ENCODE data around the gene LMNA. TPM values are rescaled to one million over a fixed set of nuclear protein-coding genes. Genes with fewer than 3 reads are reported as not detected.
"Not testable (repeated sequence)": the region's sequence is repeated elsewhere in the genome, so short reads cannot be mapped to it uniquely, and the experiment has no call there.

The LMNA gene
- total RNA-seq, 1 donor from 2014 or later = 235 TPM

DNA sequence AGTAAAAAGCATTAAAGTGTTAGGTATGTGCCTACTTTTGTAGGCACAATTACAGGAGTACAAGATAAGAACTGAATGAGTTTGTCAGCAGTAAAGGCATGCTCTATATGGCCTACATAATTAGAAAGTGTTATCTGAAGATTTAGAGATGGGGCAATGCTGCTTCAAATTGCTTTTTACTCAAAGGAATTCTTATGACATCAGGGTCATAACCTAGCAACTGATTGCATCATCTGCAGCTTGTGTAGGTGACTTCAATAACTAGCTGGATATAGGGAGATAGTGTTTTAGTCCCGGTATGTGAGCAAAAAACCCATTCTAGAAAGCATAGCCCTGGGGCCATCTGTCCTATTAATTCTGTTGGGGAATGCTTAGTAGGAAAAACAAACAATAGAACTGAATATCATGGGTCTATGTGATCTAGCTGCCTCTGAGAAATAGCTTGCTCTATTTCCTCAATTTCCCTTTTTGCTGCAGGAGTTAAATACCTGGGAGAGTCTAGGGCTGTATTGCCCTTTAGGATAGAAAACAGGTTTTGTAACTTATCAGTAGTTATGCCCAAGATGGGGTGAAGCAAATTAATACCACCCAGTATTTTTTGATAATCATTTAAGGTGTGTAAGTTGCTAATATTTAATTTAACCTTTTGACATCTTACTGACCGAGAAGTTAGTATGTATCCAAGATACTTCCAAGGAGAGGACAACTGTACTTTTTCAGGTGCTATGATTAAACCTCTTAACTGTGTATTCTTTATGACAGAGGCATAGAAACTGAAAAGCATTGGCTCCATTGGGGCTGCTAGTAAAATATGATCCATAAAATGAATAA lies 72.1 kb downstream of the LMNA start:
- H3K27ac ChIP-seq; intact Hi-C loops (cut with DNase I); ATAC-seq; DNase-seq; H3K27me3 ChIP-seq; H3K4me1 ChIP-seq; H3K4me3 ChIP-seq; H3K36me3 ChIP-seq; H3K9me3 ChIP-seq: not testable (repeated sequence)

Other genes starting within 250 kb of the LMNA start
- gene RIT1, start 203.4 kb upstream of the LMNA start, total RNA-seq = 49.9 TPM
- gene KHDC4, start 180.3 kb upstream of the LMNA start, total RNA-seq = 40.1 TPM
- not detected for gene RXFP4, start 173.1 kb upstream of the LMNA start, total RNA-seq
- gene ARHGEF2, start 136.2 kb upstream of the LMNA start, total RNA-seq = 220 TPM
- gene SSR2, start 93.8 kb upstream of the LMNA start, total RNA-seq = 231 TPM
- gene UBQLN4, start 60.9 kb upstream of the LMNA start, total RNA-seq = 37.0 TPM
- 49.7 TPM for gene LAMTOR2, start 59.9 kb upstream of the LMNA start, total RNA-seq
- gene RAB25, start 53.6 kb upstream of the LMNA start, total RNA-seq = 62.0 TPM
- 0.52 TPM for gene MEX3A, start 32.2 kb upstream of the LMNA start, total RNA-seq
- gene SEMA4A, start 38.9 kb downstream of the LMNA start, total RNA-seq = 30.7 TPM
- gene SLC25A44, start 79.4 kb downstream of the LMNA start, total RNA-seq = 24.9 TPM
- gene PMF1, start 98.3 kb downstream of the LMNA start, total RNA-seq = 47.4 TPM
- gene BGLAP, start 127.5 kb downstream of the LMNA start, total RNA-seq = 2.4 TPM
- gene PAQR6, start 133.3 kb downstream of the LMNA start, total RNA-seq = 1.9 TPM
- gene SMG5, start 168.1 kb downstream of the LMNA start, total RNA-seq = 64.8 TPM
- 3.3 TPM for gene TMEM79, start 169.6 kb downstream of the LMNA start, total RNA-seq
- 61.1 TPM for gene GLMP, start 181.0 kb downstream of the LMNA start, total RNA-seq
- not detected for gene VHLL, start 184.6 kb downstream of the LMNA start, total RNA-seq
- 120 TPM for gene CCT3, start 223.6 kb downstream of the LMNA start, total RNA-seq
- gene TSACC, start 223.8 kb downstream of the LMNA start, total RNA-seq = not detected